Activated T-cell treated with anti-CD3 and anti-CD28 coated beads, Interleukin-2, amount 50 U/mL, for 72 hours (primary cell): ENCODE measurements around the gene LMTK3. TPM values are rescaled to one million over a fixed set of nuclear protein-coding genes. Genes with fewer than 3 reads are reported as not detected.
A peak's percentile ranks its signal among the peaks of the same experiment; 100 is the strongest.

Experiments used
- ATAC-seq, 2 donors: fragments of 150-1000 bp; cut with Tn5 transposase; replicated peaks in 1 of 2; 2 replicates each; pipeline ENCODE4 v1.10.0; 2021; ENCODE audit warnings: moderate library complexity in 2 of 2, mild to moderate bottlenecking in 1 of 2
- DNase-seq, 2 donors: peaks; one replicate each; pipeline ENCODE4 v3.0.0; 2021 to 2022; ENCODE audit warnings: mixed read lengths in 1 of 2
- H3K27ac Mint-ChIP-seq: one replicate; pipeline ENCODE4 v1.8.0; 2022; ENCODE audit warnings: mild to moderate bottlenecking, moderate library complexity, mixed read lengths
- H3K27me3 Mint-ChIP-seq: one replicate; pipeline ENCODE4 v1.8.0; 2022; ENCODE audit warnings: low read depth, mixed read lengths
- H3K36me3 Mint-ChIP-seq, 2 donors: one replicate each; pipeline ENCODE4 v1.8.0; 2022; ENCODE audit warnings: mixed read lengths in 2 of 2, mild to moderate bottlenecking in 1 of 2; ENCODE audit not compliant: insufficient read depth in 2 of 2
- H3K4me1 Mint-ChIP-seq: one replicate; pipeline ENCODE4 v1.8.0; 2022; ENCODE audit warnings: low read depth, mixed read lengths
- H3K4me3 Mint-ChIP-seq, 2 donors: one replicate each; pipeline ENCODE4 v1.8.0; 2022; ENCODE audit warnings: mild to moderate bottlenecking in 2 of 2, mixed read lengths in 2 of 2, moderate library complexity in 2 of 2
- H3K9me3 Mint-ChIP-seq, 2 donors: one replicate each; pipeline ENCODE4 v1.8.0; 2022; ENCODE audit warnings: mixed read lengths in 2 of 2
- total RNA-seq, 2 donors: library from RNA; stranded (reverse); gene quantifications; one replicate each; pipeline ENCODE4 v1.2.3, GENCODE V29; 2022

The LMTK3 gene
- total RNA-seq, 2 donors from 2014 or later: 6.0 to 6.6 TPM

DNA sequence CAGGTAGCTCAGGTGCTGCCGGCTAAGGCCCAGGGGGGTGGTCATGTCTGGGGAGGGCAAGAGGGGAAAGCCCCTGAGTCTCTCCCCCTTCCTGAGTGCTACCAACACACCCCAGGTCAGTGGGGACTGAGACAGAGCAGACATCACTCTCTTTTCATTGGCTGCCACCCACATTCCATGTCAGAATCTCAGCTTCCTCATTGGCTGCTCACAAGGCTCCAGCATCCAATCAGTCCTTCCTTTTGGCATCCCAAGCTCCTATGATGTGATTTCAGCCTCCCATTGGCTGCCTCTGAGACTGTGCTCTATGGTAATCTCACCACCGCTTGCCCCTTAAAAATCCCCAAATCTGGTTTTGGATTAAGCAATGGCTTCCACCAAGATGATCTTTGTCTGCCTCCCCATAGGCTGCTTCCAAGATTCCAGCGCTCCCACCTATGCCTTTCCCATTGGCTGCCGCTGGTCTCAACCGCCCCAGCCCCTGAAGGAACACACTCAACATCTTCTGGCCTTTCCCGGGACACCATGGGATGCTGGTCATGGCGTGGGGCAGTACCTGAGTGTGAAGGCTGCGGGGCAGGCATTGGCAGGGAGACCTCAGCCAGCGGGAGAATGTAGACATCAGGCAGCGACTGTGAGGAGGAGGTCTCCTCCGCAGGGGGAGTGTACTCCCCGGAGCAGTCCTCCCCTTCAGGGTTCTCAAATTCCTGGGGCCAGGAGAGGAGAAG is 2.0 kb downstream of the LMTK3 start:
- H3K36me3 Mint-ChIP-seq: no peaks in the 10 kb centered on the region
- H3K27me3 Mint-ChIP-seq: no peaks in the 10 kb centered on the region
- ATAC-seq (no peak), DNase-seq (no peak)
- H3K4me1 Mint-ChIP-seq: peaks cover 17% of the 10 kb centered on the region
- H3K9me3 Mint-ChIP-seq: no peaks in the 10 kb centered on the region
- H3K4me3 Mint-ChIP-seq: no peak overlapping the region
- H3K27ac Mint-ChIP-seq: no peak overlapping the region

DNA sequence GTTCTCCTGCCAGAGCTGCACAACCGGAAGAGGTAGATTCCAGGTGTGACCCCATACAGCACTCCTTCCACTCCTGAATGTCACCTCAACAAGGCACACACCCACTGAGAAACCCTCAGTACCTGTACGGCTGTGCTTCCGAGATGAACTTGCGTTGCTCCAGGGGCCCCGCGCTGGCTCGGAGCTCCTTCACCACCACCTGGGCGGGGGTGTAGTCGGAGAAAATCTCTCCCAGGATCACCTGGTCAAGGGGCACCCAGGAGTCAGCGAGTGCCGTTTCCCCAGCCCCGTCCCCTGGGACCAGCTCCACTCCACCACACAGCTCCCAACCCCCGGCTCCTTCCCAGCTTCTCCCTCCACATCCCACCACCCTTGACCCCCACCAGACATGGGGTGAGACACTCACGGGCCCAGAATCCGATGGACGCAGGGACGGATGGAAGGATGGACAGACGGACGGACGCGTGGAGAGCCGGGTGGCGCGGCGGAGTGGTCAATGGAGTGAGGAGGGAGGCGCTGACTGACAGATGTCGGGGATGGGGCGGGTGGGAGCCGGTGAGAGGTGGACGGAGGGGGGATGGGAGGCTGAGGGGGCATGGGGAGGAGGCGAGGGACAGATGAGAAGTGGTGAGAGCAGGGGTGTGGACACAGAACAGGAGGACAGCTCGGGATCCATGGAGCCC is 2.8 kb downstream of the LMTK3 start:
- H3K27ac Mint-ChIP-seq: no peak overlapping the region
- no peaks in the 10 kb centered on the region for H3K9me3 Mint-ChIP-seq
- DNase-seq: no peak
- H3K4me3 Mint-ChIP-seq: no peak overlapping the region
- peaks cover 13% of the 10 kb centered on the region for H3K4me1 Mint-ChIP-seq
- ATAC-seq: no peak
- H3K36me3 Mint-ChIP-seq: no peaks in the 10 kb centered on the region
- no peaks in the 10 kb centered on the region for H3K27me3 Mint-ChIP-seq

DNA sequence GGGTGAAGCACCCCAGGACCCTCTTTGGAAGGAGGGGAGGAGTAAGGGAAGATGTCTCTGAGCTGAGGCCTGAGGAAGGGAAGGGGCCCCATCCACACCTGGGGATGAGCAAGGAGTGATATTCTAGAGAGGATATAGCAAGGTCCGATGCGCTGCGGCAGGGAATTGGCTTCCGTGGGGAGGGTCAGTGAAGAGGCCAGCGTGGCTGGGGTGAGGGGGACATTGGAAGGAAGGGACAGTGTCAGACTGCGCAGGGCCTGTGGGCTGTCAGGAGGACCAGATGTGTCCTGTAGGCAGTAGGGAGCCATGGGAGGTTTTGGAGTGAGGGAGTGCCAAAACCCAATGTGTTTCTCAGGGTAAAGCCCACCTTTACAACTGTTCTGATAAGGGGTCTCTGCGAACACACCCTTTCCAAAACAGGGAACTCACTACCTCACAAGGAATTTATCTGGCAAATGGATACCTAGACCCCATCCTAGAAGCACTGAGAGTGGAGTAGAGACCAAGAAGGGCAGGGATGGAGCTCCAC is 3.7 kb downstream of the LMTK3 start:
- Mint-ChIP-seq H3K4me1 (peaks cover 11% of the 10 kb centered on the region), H3K27me3 (no peaks in the 10 kb centered on the region), H3K9me3 (no peaks in the 10 kb centered on the region), H3K4me3 (no peak overlapping the region), H3K27ac (no peak overlapping the region), H3K36me3 (no peaks in the 10 kb centered on the region)
- ATAC-seq (no peak), DNase-seq (no peak)

DNA sequence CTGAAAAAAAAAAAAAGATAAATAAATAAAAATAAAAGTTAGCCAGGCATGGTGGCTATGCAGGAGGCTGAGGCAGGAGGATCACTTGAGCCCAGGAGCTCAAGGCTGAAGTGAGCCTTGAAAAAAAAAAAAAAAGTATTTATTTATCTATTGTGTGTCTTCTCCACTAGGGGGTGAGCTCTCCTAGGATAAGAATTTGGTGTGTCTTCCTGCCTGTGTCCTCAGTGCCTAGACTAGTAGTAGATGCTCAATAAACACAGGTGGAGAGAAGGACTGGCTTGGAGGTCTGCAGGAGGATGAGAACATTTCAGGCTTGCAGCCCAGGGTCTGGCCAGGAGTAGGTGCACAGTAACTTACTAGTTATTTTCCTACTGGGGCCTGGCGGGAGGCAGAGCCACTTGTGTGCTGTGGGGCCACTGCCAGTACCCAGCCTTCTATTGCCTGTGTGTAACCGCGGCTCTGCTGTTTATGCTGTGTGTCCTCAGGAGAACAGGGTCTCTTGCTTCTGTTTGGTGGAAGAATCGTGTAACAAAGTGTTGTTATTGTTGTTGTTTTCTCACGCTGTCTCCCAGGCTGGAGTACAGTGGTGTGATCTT is 5.4 kb downstream of the LMTK3 start:
- no peak overlapping the region for H3K27ac Mint-ChIP-seq
- H3K9me3 Mint-ChIP-seq: no peaks in the 10 kb centered on the region
- DNase-seq: no peak
- no peaks in the 10 kb centered on the region for H3K27me3 Mint-ChIP-seq
- H3K4me3 Mint-ChIP-seq: no peak overlapping the region
- ATAC-seq: no peak
- H3K36me3 Mint-ChIP-seq: peaks cover 0 to 2% of the 10 kb centered on the region in 2 donors
- peaks cover 17% of the 10 kb centered on the region for H3K4me1 Mint-ChIP-seq

DNA sequence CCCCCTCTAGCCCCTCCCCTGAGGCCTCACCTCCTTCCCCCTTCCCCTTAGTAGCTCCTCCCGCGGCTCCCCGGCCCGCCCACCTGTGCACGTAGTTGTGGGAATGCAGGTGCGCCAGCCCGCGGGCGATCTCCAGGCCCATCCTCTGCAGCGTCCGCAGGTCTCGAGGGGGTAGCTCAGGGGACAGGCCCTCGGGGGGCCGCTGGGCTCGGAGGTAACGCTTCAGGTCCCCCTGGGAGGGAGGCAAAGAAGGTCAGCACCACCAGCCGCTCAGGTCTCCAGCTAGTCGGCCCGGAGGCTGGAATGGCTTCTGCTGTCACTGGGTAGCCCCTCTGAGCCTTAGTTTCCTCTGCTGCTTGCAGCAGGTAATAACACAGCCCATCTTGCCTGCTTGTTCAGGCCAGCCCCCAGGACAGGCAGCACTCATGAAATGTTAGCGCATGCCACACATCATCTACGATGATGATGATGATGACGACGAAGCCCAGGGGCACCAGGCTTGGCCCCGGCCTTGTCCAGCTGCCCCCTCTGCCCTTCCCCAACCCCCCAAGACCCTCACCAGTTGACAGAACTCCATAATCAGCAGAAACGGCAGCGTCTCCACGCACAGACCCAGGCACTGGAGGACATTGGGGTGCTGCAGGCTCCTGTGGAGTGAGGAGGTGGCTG is 9.2 kb downstream of the LMTK3 start:
- H3K27me3 Mint-ChIP-seq: peaks cover 5% of the 10 kb centered on the region
- no peak overlapping the region for H3K27ac Mint-ChIP-seq
- DNase-seq (peak; percentile 75 to 77), ATAC-seq (no peak)
- H3K4me3 Mint-ChIP-seq: peak overlapping the region; percentile 81 to 86
- H3K4me1 Mint-ChIP-seq: peaks cover 7% of the 10 kb centered on the region
- H3K36me3 Mint-ChIP-seq: peaks cover 0 to 2% of the 10 kb centered on the region in 2 donors
- H3K9me3 Mint-ChIP-seq: no peaks in the 10 kb centered on the region

DNA sequence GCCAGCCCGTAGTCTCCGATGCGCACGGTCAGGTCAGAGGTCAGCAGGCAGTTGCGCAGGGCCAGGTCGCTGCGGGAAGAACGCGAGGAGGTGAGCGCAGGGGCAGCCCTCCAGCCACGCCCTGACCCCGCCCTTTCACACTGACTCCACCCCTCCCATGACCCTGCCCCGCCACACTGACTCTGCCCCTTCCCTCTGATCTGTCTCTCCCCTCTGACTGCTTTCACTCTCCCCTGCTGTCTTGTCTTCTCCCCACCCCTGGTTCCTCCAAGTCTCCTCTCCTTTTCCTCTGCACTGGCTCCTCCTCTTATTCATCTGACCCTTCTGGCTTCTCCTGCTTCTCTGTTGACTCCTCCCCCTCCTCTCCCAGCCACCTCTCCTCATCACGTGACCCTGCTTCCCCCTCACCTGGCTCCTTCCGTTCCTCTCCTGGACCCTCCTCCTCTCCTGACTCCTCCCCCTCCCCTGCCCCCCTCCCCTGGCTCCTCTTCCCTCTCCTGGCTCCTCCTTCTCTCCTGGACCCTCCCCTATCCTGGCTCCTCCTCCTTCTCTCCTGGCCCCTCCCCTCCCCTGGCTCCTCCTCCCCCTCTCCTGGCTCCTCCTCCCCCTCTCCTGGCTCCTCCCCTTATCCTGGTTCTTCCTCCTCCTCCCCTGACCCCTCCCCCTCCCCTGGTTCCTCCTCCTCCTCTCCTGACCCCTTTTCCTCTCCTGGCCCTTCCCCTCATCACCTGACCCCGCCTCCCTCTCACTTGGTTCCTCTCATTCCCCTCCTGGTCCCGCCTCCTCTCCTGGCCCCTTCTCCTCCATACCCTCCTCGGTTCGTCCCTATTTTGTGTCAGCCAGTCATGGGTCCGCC is 9.9 kb downstream of the LMTK3 start:
- peak overlapping the region; percentile 81 to 86 for H3K4me3 Mint-ChIP-seq
- ATAC-seq (peak; percentile 80 to 82), DNase-seq (peak; percentile 73 to 75)
- H3K36me3 Mint-ChIP-seq: peaks cover 0 to 2% of the 10 kb centered on the region in 2 donors
- H3K4me1 Mint-ChIP-seq: peaks cover 7% of the 10 kb centered on the region
- peak overlapping the region; percentile 16 for H3K27ac Mint-ChIP-seq
- H3K27me3 Mint-ChIP-seq: peaks cover 9% of the 10 kb centered on the region
- no peaks in the 10 kb centered on the region for H3K9me3 Mint-ChIP-seq

DNA sequence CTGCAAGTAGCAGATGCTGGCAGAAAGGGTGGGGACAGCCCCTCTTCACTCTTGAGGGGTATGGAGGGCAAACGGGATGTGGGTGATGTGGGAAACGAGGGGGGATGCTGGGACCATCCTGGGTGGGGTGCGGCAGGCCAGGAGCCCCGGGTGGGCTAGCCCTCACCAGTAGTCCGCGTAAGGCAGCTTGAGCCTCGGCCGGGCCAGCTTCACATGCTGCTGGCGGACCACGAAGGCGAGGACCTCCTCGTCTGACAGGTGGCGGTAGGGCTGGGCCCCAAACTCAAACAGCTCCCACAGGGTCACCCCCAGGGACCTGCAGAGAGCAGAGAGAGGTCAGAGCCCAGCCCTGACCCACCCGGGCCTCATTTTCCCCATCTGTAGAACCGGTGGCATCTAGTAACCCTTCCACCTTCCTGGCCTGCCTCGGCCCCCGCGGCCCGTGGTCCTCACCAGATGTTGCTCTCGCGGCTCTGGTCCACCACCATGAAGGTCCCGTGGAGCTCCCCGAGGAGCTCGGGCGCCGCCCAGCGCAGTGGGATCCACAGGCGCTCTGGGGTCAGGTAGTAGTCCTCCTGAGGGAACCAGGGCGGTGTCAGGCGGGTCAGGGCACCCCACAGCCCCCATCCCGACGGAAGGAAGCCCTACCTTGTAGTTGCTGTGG is 10.7 kb downstream of the LMTK3 start:
- peak overlapping the region; percentile 81 to 86 for H3K4me3 Mint-ChIP-seq
- DNase-seq: no peak
- H3K27me3 Mint-ChIP-seq: peaks cover 17% of the 10 kb centered on the region
- ATAC-seq: no peak
- H3K36me3 Mint-ChIP-seq: peaks cover 0 to 2% of the 10 kb centered on the region in 2 donors
- H3K4me1 Mint-ChIP-seq: peaks cover 7% of the 10 kb centered on the region
- no peaks in the 10 kb centered on the region for H3K9me3 Mint-ChIP-seq
- H3K27ac Mint-ChIP-seq: no peak overlapping the region

DNA sequence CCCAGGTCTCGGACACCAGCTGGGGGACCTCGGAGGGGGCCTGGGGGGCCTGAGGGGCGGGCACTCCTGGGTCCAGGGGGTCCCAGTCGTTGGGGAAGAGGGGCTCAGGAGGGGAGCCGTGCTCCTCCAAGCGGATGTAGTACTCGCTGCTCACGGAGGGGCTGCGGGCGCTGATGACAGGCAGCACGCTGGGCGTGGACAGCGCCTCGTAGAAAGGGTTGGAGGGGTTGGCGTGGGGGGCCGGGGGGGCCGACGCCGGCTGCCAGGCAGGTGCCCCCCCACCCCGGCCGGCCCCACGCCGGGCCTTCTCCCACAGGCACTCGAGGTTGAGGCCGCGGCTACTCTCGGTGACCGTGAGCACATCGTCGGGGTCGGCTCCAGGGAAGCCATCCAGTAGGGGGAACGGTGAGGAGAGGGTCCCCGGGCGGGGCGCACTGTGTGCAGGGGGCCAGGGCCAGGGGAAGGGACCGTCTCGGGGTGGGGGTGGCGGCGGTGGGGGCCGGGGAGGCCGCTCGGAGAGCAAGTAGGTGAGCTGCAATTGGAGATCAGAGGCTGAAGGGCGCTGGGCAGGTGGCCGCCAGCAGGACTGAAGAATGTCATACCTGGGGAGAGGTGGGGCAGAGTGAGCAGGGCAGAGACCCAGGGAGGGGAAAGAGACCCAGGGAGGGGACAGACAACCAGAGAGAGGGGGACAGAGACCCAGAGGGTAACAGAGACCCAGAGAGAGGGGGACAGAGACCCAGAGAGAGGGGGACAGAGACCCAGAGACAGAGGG is 12.1 kb downstream of the LMTK3 start:
- no peak overlapping the region for H3K27ac Mint-ChIP-seq
- H3K27me3 Mint-ChIP-seq: peaks cover 31% of the 10 kb centered on the region
- ATAC-seq (no peak), DNase-seq (no peak)
- H3K36me3 Mint-ChIP-seq: peaks cover 0 to 2% of the 10 kb centered on the region in 2 donors
- H3K9me3 Mint-ChIP-seq: no peaks in the 10 kb centered on the region
- no peak overlapping the region for H3K4me3 Mint-ChIP-seq
- H3K4me1 Mint-ChIP-seq: peaks cover 7% of the 10 kb centered on the region

DNA sequence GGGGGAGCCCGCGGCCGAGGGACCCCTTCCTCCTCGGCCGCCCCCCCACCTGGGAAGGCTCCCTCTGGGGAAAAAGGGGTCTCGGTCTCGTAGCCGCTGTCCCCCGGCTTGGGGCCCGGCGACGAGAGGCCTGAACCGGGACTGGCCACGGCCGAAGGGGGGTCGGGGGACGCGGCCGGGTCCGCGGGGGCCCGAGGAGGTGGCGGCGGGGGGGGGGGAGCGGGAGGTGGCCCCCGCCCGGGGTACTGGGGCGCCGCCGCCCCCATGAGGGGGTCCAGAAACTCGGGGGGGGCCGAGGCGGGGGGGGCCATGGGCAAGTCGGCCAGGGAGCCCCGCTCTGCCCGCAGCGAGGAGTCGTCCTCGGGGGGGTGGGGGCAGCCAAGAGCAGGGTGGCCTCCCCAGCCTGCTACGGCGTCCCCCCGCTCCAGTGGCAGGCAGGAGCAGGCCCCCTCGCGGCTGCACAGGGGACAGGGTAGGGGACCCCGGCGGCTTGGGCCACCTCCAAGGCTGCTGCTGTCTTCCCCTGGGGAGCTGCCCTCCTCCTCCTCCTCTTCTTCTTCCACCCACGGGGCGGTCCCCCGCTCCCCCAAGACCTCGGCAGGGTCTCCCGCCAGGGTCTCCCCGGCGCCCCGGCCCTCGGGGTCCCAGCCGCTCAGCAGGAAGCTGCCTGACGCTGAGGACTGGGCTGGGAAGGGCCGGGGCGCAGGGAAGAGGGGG is 12.9 kb downstream of the LMTK3 start:
- H3K4me3 Mint-ChIP-seq: no peak overlapping the region
- no peak overlapping the region for H3K27ac Mint-ChIP-seq
- ATAC-seq: no peak
- H3K27me3 Mint-ChIP-seq: peaks cover 36% of the 10 kb centered on the region
- peaks cover 7% of the 10 kb centered on the region for H3K4me1 Mint-ChIP-seq
- peaks cover 0 to 2% of the 10 kb centered on the region in 2 donors for H3K36me3 Mint-ChIP-seq
- DNase-seq: no peak
- H3K9me3 Mint-ChIP-seq: no peaks in the 10 kb centered on the region

DNA sequence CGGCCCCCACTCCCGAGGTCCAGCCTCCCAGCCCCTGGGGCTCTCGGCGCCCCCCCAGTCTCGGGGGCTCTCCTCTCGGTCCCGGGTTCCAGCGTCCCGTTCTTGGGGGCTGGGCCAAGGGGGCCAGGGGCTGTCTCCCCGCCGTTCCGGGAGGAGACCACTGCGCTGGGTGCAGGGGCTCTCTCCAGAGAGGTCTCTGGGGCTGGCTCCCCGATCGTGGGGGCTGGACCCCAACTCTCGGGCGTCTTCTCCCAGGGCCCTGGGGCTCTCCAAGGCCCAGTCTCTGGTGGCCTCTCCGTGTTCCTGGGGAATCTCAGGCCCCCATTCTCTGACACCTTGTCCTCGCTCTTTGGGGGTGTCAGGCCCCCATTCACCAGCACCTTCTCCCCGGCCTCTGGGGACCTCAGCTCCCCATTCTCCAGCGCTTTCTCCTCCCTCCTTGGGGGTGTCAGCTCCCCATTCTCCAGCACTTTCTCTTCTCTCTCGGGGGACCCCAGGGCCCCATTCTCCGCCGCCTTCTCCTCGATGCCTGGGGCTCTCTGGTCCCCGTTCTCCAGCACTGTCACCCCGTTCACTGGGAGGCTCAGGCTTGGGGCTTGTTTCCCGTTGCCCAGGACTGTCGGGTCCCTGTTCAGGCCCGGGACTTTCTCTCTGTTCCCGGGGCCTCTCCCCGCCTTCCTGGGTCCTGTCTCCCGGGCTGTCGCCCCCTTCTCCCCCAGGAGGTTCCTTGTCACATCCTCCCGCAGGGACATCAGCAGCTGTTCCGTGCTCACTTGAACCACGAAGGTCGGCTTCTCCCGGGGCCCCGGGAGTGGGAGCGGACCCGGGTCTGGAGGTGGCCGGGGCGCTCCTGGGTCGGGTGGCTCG is 13.7 kb downstream of the LMTK3 start:
- ATAC-seq (no peak), DNase-seq (no peak)
- Mint-ChIP-seq H3K27ac (no peak overlapping the region), H3K4me1 (peaks cover 9% of the 10 kb centered on the region), H3K4me3 (peak overlapping the region; percentile 57 to 60), H3K36me3 (peaks cover 0 to 2% of the 10 kb centered on the region in 2 donors), H3K27me3 (peaks cover 36% of the 10 kb centered on the region), H3K9me3 (no peaks in the 10 kb centered on the region)
